Natural killer cell (primary cell): Measurements from ENCODE around the gene ULBP1. TPM values are rescaled to one million over a fixed set of nuclear protein-coding genes. Genes with fewer than 3 reads are reported as not detected.
"Not testable (repeated sequence)": the region's sequence is repeated elsewhere in the genome, so short reads cannot be mapped to it uniquely, and the experiment has no call there.

Experiments used
- ATAC-seq, 3 donors: fragments of 150-1000 bp in 2 of 3; fragments of 200-7000 bp in 1 of 3; cut with Tn5 transposase; 1 replicate in 1 of 3; 2 replicates in 2 of 3; pipeline ENCODE4 v1.10.0; 2021; ENCODE audit warnings: mild to moderate bottlenecking in 2 of 3, moderate library complexity in 2 of 3
- DNase-seq, 2 donors: peaks; one replicate each; pipeline versions ENCODE4 v3.0.0 to v3.0.0-alpha.2; 2013 to 2021; ENCODE audit warnings: mixed read lengths in 1 of 2
- H3K27ac ChIP-seq: one replicate; pipeline ENCODE4 v1.5.1; 2013; ENCODE audit warnings: mild to moderate bottlenecking, low read length
- H3K27me3 ChIP-seq: one replicate; pipeline ENCODE4 v1.6.1; 2013; ENCODE audit warnings: low read length; ENCODE audit not compliant: control insufficient read depth, insufficient read depth
- H3K36me3 ChIP-seq: one replicate; pipeline ENCODE4 v1.6.1; 2013; ENCODE audit warnings: low read length; ENCODE audit not compliant: control insufficient read depth, insufficient read depth
- H3K4me1 ChIP-seq: one replicate; pipeline ENCODE4 v1.6.1; 2013; ENCODE audit warnings: low read length; ENCODE audit not compliant: control insufficient read depth, insufficient read depth
- H3K4me3 ChIP-seq: one replicate; pipeline ENCODE4 v1.5.1; 2013; ENCODE audit warnings: low read length
- H3K9me3 ChIP-seq: one replicate; pipeline ENCODE4 v1.6.1; 2013; ENCODE audit warnings: low read length; ENCODE audit not compliant: control insufficient read depth, insufficient read depth
- H3K27ac Mint-ChIP-seq, 2 donors: one replicate each; pipeline ENCODE4 v1.8.0; 2022; ENCODE audit warnings: mild to moderate bottlenecking in 2 of 2, mixed read lengths in 2 of 2, moderate library complexity in 1 of 2
- H3K27me3 Mint-ChIP-seq, 2 donors: one replicate each; pipeline ENCODE4 v1.8.0; 2022; ENCODE audit warnings: low read depth in 2 of 2, mixed read lengths in 2 of 2
- H3K36me3 Mint-ChIP-seq: one replicate; pipeline ENCODE4 v1.8.0; 2022; ENCODE audit warnings: mixed read lengths
- H3K4me1 Mint-ChIP-seq, 2 donors: one replicate each; pipeline ENCODE4 v1.8.0; 2022; ENCODE audit warnings: mixed read lengths in 2 of 2
- H3K4me3 Mint-ChIP-seq: one replicate; pipeline ENCODE4 v1.8.0; 2022; ENCODE audit warnings: mild to moderate bottlenecking, moderate library complexity, mixed read lengths
- H3K9me3 Mint-ChIP-seq, 2 donors: one replicate each; pipeline ENCODE4 v1.8.0; 2022; ENCODE audit warnings: mixed read lengths in 2 of 2
- WGBS: methylation state at CpG from one replicate; pipeline ENCODE4 v1.1.7; 2013; ENCODE audit warnings: missing lambda C conversion rate; ENCODE audit not compliant: insufficient coverage; 5-methylcytosine and 5-hydroxymethylcytosine counted together
- intact Hi-C: fragments of 100-400 bp; cut with micrococcal nuclease; formaldehyde crosslinking; loops from one replicate; pipeline ENCODE4 v1.14.2; 2022
- total RNA-seq, 4 donors: library from RNA; stranded (reverse); fragments of 120-200 nt in 1 of 4; gene quantifications; one replicate each; pipeline versions ENCODE4 v1.2.3 to v1.2.4, GENCODE V29; 2013 to 2022
- TF ChIP-seq, protein P1 (sequence below): fragments of 200-600 bp; IDR thresholded peaks from one replicate; pipeline ENCODE4 v1.8.0; 2022; ENCODE audit warnings: antibody characterized with exemption

Gene ULBP1
- total RNA-seq, 3 donors from 2014 or later (not counting 1 experiment from before 2014, with no cell fraction given) = 0.18 to 0.23 TPM; not detected in 1

DNA sequence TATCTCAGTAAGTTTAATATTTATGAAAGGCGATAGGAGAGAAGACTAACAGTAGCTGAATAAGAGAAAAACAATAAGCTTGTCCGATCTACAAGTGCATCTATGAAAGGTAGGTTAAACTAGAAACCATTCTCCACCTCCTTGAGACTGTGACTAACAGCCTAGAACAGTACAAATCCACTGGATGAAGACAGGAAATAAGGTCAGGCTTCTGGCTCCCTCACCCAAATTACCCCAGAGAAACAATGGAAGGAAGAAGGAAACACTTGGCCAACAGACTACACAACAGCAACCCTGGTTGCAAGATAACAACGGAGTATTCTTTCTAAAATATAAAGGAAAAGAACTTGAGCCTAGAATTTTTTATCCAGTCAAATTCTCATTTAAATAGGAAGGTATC lies 5.6 kb upstream of the ULBP1 start:
- Mint-ChIP-seq H3K27me3 (peaks cover 58 to 76% of the 10 kb centered on the region in 2 donors), H3K4me1 (peaks cover 10 to 13% of the 10 kb centered on the region in 2 donors)
- intact Hi-C loops, H3K36me3 Mint-ChIP-seq, H3K9me3 Mint-ChIP-seq, H3K36me3 ChIP-seq, ATAC-seq, H3K4me3 Mint-ChIP-seq, H3K4me3 ChIP-seq, H3K27ac ChIP-seq, DNase-seq, H3K27ac Mint-ChIP-seq, H3K9me3 ChIP-seq: not testable (repeated sequence)
- Histone ChIP-seq H3K27me3 (peaks cover 43% of the 10 kb centered on the region), H3K4me1 (peaks cover 19% of the 10 kb centered on the region)
- WGBS = no CpG with 5 or more reads among the region's 3 CpGs

DNA sequence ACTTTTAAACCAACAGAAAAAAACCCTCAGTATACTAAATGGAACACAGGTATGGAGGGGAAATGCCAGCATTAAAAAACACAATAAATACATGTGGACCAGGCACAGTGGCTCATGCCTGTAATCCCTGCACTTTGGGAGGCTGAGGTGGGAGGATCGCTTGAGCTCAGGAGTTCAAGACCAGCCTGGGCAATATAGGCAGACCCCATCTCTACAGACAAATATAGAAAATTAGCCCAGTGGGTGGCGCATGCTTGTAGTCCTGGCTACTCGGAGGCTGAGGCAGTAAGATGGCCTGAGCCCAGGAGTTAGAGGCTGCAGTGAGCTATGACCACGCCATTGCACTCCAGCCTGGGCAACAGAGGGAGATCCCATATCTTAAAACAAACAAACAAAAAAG lies 3.9 kb upstream of the ULBP1 start:
- intact Hi-C loops = loop anchor here (5.0 kb wide), 1 partner anchor 42 kb away; no protein-coding TSS in a partner anchor
- not testable (repeated sequence) for H3K36me3 ChIP-seq, H3K4me3 Mint-ChIP-seq, H3K9me3 ChIP-seq, H3K36me3 Mint-ChIP-seq, ATAC-seq, H3K27ac ChIP-seq, H3K4me3 ChIP-seq, H3K27ac Mint-ChIP-seq, DNase-seq, H3K9me3 Mint-ChIP-seq
- H3K27me3 Mint-ChIP-seq = peaks cover 68 to 82% of the 10 kb centered on the region in 2 donors
- Histone ChIP-seq H3K4me1 (peaks cover 22% of the 10 kb centered on the region), H3K27me3 (peaks cover 52% of the 10 kb centered on the region)
- peaks cover 26 to 29% of the 10 kb centered on the region in 2 donors for H3K4me1 Mint-ChIP-seq
- WGBS = 100% methylated on average over 1 of the region's 4 CpGs

GRCh38 chr6:149960488-149960887 lies 3.3 kb upstream of the ULBP1 start:
- DNase-seq = no peak
- 76% methylated on average over 6 of the region's 6 CpGs for WGBS
- H3K27ac Mint-ChIP-seq = no peak overlapping the region
- TF ChIP-seq, protein P1, sequence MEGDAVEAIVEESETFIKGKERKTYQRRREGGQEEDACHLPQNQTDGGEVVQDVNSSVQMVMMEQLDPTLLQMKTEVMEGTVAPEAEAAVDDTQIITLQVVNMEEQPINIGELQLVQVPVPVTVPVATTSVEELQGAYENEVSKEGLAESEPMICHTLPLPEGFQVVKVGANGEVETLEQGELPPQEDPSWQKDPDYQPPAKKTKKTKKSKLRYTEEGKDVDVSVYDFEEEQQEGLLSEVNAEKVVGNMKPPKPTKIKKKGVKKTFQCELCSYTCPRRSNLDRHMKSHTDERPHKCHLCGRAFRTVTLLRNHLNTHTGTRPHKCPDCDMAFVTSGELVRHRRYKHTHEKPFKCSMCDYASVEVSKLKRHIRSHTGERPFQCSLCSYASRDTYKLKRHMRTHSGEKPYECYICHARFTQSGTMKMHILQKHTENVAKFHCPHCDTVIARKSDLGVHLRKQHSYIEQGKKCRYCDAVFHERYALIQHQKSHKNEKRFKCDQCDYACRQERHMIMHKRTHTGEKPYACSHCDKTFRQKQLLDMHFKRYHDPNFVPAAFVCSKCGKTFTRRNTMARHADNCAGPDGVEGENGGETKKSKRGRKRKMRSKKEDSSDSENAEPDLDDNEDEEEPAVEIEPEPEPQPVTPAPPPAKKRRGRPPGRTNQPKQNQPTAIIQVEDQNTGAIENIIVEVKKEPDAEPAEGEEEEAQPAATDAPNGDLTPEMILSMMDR = no peak
- H3K27me3 Mint-ChIP-seq = peaks cover 68 to 82% of the 10 kb centered on the region in 2 donors
- H3K27ac ChIP-seq = no peak overlapping the region
- H3K4me3 ChIP-seq = no peak overlapping the region
- H3K9me3 Mint-ChIP-seq = no peaks in the 10 kb centered on the region
- peaks cover 25% of the 10 kb centered on the region for H3K4me1 ChIP-seq
- no peak overlapping the region for H3K4me3 Mint-ChIP-seq
- intact Hi-C loops = loop anchor here (5.0 kb wide), 1 partner anchor 42 kb away; no protein-coding TSS in a partner anchor
- peaks cover 57% of the 10 kb centered on the region for H3K27me3 ChIP-seq
- no peaks in the 10 kb centered on the region for H3K36me3 ChIP-seq
- H3K9me3 ChIP-seq = no peaks in the 10 kb centered on the region
- H3K36me3 Mint-ChIP-seq = no peaks in the 10 kb centered on the region
- no peak for ATAC-seq
- peaks cover 26 to 28% of the 10 kb centered on the region in 2 donors for H3K4me1 Mint-ChIP-seq

DNA sequence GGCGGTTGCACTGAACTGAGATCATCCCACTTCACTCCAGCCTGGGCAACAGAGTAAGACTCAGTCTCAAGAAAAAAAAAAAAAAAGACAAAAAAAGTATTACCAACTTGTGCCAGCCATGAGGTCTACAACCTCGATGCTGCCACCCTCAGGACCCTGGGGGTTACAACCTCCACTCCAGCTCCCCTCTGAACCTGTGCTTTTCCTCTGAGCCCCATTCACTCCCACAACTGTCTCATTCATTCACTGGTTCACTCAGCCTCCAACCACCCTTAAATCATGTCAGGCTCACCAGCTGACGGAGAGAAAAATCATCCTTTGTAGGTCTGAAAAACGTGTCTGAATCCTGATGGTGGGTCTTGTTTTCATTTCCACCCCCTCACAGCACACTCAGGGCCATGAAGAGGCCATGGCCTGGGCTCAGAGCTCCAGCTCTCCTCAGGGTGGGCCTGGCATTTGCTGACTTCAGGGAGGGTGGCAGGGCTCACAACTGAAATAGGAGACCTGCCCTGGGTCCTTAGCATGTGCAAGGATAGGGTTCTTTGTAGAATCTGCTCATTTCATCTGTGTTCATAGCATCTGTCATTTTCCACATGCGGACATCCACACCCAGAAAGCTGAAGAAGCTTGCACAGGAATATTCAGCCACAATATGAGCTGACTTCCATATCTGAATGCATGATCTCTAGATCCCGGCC lies 1.9 kb upstream of the ULBP1 start:
- Mint-ChIP-seq H3K27me3 (peaks cover 67 to 81% of the 10 kb centered on the region in 2 donors), H3K36me3 (no peaks in the 10 kb centered on the region), H3K27ac (no peak overlapping the region), H3K4me1 (peaks cover 24 to 32% of the 10 kb centered on the region in 2 donors), H3K4me3 (peak overlapping the region; percentile 4), H3K9me3 (no peaks in the 10 kb centered on the region)
- intact Hi-C loops = loop anchor here (2.0 to 5.0 kb wide), 2 partner anchors 21 to 40 kb away; no protein-coding TSS in a partner anchor
- Histone ChIP-seq H3K4me1 (peaks cover 27% of the 10 kb centered on the region), H3K4me3 (no peak overlapping the region), H3K36me3 (no peaks in the 10 kb centered on the region), H3K27me3 (peaks cover 52% of the 10 kb centered on the region), H3K9me3 (no peaks in the 10 kb centered on the region), H3K27ac (no peak overlapping the region)
- 61% methylated on average over 6 of the region's 6 CpGs for WGBS
- ATAC-seq (peak in 2 of 3 donors; percentile 13 to 43), DNase-seq (peak in 1 of 2 donors; percentile 75)
- TF ChIP-seq, protein P1 = no peak
